ENCODE results near the gene LRMDA.

- TF ChIP-seq CTCF (IDR thresholded peaks at IDR 0.05) (no peak), POLR2A (IDR thresholded peaks at IDR 0.05) (no peak)
Measured at GRCh38 chr10:76395251-76395650, 963.8 kb downstream of the LRMDA start.

Measured in tibial nerve (tissue), 3 donors.